ENCODE results near the gene HOXD8. TPM values are rescaled to one million over a fixed set of nuclear protein-coding genes. Genes with fewer than 3 reads are reported as not detected.

HOXD8 gene
- total RNA-seq, 3 donors from 2014 or later = 10.5 to 36.1 (median 13.8) TPM

- peak in 1 of 2 donors; percentile 47 for DNase-seq (ENCODE audit: low spot score in 2 of 2)
- Histone ChIP-seq H3K36me3 (no peaks in the 10 kb centered on the region), H3K9me3 (no peaks in the 10 kb centered on the region), H3K4me1 (peaks cover 0 to 4% of the 10 kb centered on the region in 2 donors), H3K27ac (no peak overlapping the region), H3K27me3 (peaks cover 43 to 98% of the 10 kb centered on the region in 2 donors), H3K4me3 (peak overlapping the region; percentile 3 to 54 (median 21))
- no peak for TF ChIP-seq CTCF (IDR thresholded peaks at IDR 0.05)
- no peak for TF ChIP-seq POLR2AphosphoS5 (IDR thresholded peaks at IDR 0.05)
- no peak for TF ChIP-seq POLR2A (IDR thresholded peaks at IDR 0.05)
- intact Hi-C loops (cut with DNase I; ENCODE audit: low total_unique reads) = no loop called here
These were observed 25.0 kb upstream of the HOXD8 start for GRCh38 chr2:176104316-176105077.

GRCh38 chr2:176105078-176105729 is 24.3 kb upstream of the HOXD8 start:
- H3K27ac ChIP-seq = no peak overlapping the region
- peaks cover 37 to 98% of the 10 kb centered on the region in 2 donors for H3K27me3 ChIP-seq
- H3K4me3 ChIP-seq = peak overlapping the region in 2 of 3 donors; percentile 21 to 54

GRCh38 chr2:176105730-176106580 is 23.6 kb upstream of the HOXD8 start:
- peaks cover 0 to 4% of the 10 kb centered on the region in 2 donors for H3K4me1 ChIP-seq
- no peak for TF ChIP-seq POLR2AphosphoS5 (IDR thresholded peaks at IDR 0.05)
- TF ChIP-seq POLR2A (IDR thresholded peaks at IDR 0.05) = no peak
- no peak overlapping the region for H3K27ac ChIP-seq
- DNase-seq (ENCODE audit: low spot score in 2 of 2) = no peak
- H3K9me3 ChIP-seq = no peaks in the 10 kb centered on the region
- H3K36me3 ChIP-seq = no peaks in the 10 kb centered on the region
- intact Hi-C loops (cut with DNase I; ENCODE audit: low total_unique reads) = no loop called here
- peak overlapping the region in 2 of 3 donors; percentile 43 to 68 for H3K4me3 ChIP-seq
- peaks cover 29 to 98% of the 10 kb centered on the region in 2 donors for H3K27me3 ChIP-seq

More at GRCh38 chr2:176105078-176105729, 24.3 kb upstream of the HOXD8 start:
- H3K4me1 ChIP-seq = peaks cover 0 to 4% of the 10 kb centered on the region in 2 donors
- H3K9me3 ChIP-seq = no peaks in the 10 kb centered on the region
- H3K36me3 ChIP-seq = no peaks in the 10 kb centered on the region
- intact Hi-C loops (cut with DNase I; ENCODE audit: low total_unique reads) = no loop called here
- no peak for DNase-seq (ENCODE audit: low spot score in 2 of 2)
- TF ChIP-seq POLR2A (IDR thresholded peaks at IDR 0.05) (no peak), CTCF (IDR thresholded peaks at IDR 0.05) (no peak), POLR2AphosphoS5 (IDR thresholded peaks at IDR 0.05) (no peak)

GRCh38 chr2:176106581-176107539 is 22.6 kb upstream of the HOXD8 start, which contains the start of gene HOXD11:
Gene HOXD11, plus strand, starts transcription at chr2:176107280. Its CDS starts 76 bp downstream, at chr2:176107356.
- Histone ChIP-seq H3K27me3 (peaks cover 28 to 98% of the 10 kb centered on the region in 2 donors), H3K4me1 (peaks cover 0 to 4% of the 10 kb centered on the region in 2 donors), H3K27ac (no peak within 1 kb of the TSS), H3K36me3 (no peaks in the 10 kb centered on the region), H3K4me3 (peak within 1 kb of the TSS; percentile 24 to 68 (median 43)), H3K9me3 (no peaks in the 10 kb centered on the region)
- no peak for TF ChIP-seq POLR2A (IDR thresholded peaks at IDR 0.05)
- no peak for TF ChIP-seq POLR2AphosphoS5 (IDR thresholded peaks at IDR 0.05)
- no peak for TF ChIP-seq CTCF (IDR thresholded peaks at IDR 0.05)
- intact Hi-C loops (cut with DNase I; ENCODE audit: low total_unique reads) = no loop called here
- peak in 1 of 2 donors; percentile 43 for DNase-seq (ENCODE audit: low spot score in 2 of 2)
